NOMO-1 (cell line): ENCODE results near the gene DNAL1.
"Not testable (repeated sequence)": the region's sequence is repeated elsewhere in the genome, so short reads cannot be mapped to it uniquely, and the experiment has no call there.

Experiments
- DNase-seq, 2 experiments: peaks; one replicate each; lab custom pipeline; 2025; ENCODE audit not compliant: unreplicated experiment in 2 of 2; lab: John Stamatoyannopoulos, UW

DNAL1 gene

GRCh38 chr14:73696466-73697400 is 51.9 kb downstream of the DNAL1 start:
- no peak for DNase-seq

DNA sequence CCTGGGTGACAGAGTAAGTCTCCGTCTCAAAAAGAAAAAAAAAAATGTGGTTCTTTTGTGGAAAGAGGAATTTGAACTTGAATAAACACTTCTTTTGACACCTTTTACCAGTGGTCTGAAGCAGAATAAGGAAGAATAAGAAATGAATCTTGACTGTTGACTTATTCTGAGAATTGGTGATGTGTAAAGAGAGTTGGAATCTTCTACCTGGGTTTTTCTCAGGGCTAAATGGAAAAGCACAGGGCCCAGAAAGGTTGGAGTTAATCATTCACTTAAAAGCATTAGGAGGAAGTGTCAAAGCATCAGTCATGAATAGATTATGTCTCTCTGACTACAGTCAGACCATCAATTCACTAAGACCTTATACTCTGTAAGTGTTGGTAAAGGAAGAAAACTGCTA is 55.5 kb downstream of the DNAL1 start:
- DNase-seq: no peak

- not testable (repeated sequence) for DNase-seq
These were observed 63.3 kb downstream of the DNAL1 start for GRCh38 chr14:73708076-73708475.

GRCh38 chr14:73709904-73710469 is 65.2 kb downstream of the DNAL1 start:
- no peak for DNase-seq

DNA sequence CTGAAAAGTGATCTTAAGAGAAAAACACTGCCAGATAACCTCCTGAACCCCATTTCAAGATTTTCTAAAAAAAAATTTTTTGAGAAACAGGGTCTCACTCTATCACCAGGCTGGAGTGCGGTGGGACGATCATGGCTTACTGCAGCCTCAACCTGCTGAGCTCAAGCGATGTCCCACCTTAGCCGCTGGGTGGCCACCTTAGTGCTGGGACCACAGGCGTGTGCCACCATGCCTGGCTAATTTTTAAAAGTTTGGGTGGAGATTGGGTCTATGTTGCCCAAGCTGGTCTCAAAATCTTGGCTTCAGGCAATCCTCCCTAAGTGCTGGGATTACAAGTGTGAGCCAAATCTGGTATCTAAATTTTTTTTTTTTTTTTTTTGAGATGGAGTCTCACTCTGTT is 66.0 kb downstream of the DNAL1 start:
- no peak for DNase-seq

DNA sequence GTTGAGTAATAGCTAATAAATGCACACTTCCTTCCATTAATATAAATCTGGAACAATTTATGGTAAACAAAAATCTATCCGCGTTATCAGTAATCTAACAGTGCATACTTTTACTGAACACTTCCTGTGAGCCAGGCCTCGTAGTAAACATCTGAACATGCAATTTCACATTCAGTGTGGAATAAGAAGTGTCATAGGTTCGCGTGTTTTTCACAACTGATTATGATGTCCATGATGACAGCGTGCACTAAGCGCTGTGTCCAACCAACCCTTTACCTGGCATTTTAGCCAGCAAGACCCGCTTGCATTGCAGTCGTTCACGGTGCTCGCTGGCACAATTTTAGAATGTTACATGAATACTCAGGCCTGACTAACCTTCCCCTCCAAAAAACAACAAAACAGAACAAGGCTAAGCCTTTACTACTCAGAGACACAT is 67.3 kb downstream of the DNAL1 start:
- no peak for DNase-seq

DNA sequence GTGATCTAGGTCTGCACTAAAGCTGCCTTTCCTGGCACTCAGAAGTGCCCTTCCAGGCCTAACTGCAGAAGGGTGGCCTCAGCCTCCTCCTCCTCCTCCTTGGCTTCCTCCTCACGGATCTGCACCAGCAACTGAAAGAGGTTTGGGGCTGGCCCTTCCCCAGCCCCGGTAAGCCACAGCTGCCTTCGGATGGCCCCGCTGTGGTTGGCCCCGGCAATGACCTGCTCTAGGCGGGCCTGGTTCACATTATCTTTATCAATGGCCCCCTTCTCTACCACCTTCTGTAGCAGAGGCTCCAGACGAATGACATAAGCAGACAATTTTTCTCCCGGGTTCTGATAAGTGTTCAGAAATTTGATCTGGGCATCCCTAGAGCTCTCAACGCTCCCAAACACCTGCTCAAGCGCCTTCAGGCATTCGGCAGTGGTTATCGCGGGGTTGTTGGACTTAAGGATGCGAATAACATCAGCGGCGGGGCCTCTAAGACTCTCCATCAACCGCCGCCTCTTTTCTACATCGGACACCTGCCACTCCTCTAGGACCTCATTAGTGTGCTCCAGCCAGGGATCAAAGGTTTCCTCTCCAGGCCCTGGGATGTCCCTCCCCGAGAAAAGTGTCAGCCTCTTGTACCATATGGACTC is 67.9 kb downstream of the DNAL1 start:
- DNase-seq: no peak

- DNase-seq: no peak
These were observed 68.5 kb downstream of the DNAL1 start for GRCh38 chr14:73713206-73713802.

DNA sequence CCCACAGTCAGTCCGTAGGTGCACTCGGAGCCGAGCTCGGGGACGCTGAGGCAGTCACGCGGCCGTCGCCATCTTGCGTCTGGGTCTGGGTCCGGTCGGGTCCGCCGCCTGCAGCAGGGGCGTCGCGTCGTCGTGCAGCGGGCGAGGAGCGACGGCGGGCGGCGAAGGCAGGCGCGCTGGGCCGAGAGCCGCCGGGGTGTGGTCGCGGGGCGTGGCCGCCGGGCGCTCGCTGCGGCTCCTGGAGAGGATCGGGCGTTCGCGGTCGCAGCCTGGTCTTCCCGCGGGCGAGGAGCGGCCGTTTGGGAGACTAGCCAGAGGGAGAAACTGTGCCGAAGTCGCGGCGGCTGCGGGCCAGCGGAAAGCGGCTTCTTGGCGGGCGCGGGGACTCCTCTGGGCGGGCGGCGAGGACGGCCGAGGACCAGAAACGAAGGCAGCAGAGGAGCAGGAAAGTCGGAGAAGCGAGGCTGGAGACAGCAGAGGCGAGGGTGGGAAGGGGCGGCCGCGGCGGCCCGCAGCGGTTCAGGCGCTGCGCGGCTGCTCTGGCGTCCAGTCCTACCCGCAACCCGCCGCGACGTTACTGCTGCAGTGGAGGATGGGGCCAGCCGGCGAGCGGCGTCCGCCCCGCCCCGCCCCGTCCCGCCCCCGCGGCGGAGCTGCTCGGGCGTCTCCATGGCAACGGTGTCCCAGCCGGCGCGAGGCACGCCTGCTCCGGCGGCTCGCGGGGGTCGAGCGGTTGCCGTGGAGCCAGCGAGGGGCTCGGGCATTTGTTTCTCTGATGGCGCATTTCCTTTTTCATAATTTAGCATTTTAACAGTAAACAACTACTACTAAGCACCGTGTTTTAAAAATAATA is 69.2 kb downstream of the DNAL1 start, which contains the start of gene PNMA1:
PNMA1 (minus strand) TSS at position 582 of the 853 bp plus-strand sequence. CDS start 745 bp downstream, outside the sequence.
- DNase-seq: peak; percentile 73 to 75

DNA sequence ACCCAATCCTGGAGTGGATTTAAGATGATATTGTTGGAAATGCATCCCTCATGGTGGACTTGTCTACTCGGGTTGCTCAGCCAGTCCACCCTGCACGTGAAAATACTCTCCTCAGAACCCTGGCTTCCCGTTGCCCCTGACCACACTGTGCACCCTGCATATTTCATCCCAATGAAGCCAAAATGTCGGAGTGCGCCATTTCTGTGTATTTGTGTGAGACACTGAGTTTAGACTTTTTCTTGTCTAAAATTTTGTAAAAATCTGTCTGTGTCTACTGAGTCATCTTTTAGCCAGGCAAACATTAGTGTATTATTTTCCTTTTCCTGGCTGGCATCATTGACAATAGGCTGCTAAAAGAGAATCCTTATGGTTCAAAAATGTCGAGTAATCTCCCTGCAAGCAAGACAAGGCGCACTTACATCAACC is 69.9 kb downstream of the DNAL1 start:
- DNase-seq: no peak

DNA sequence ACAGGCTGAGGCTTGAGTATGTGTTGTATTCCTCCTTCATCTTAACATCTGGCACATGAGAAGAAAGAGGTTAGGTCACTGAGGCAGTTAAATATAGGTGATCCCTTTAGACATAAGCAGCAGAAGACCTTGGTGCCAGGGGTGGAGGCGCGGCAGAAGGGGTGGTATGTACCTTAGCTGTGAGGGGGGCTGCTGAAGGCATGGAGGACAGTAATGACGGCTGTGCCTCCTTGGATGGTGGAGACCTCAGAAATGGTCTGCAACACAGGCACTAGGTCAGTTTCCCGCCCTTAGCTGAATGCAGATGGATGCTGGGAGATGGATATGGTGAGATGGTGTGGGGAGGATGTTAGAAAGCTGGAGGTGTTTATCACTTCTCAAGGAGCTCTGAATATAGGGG is 70.9 kb downstream of the DNAL1 start:
- no peak for DNase-seq

- no peak for DNase-seq
These were observed 72.5 kb downstream of the DNAL1 start for GRCh38 chr14:73717266-73717665.

GRCh38 chr14:73717711-73718417 is 73.1 kb downstream of the DNAL1 start:
- DNase-seq: no peak

DNA sequence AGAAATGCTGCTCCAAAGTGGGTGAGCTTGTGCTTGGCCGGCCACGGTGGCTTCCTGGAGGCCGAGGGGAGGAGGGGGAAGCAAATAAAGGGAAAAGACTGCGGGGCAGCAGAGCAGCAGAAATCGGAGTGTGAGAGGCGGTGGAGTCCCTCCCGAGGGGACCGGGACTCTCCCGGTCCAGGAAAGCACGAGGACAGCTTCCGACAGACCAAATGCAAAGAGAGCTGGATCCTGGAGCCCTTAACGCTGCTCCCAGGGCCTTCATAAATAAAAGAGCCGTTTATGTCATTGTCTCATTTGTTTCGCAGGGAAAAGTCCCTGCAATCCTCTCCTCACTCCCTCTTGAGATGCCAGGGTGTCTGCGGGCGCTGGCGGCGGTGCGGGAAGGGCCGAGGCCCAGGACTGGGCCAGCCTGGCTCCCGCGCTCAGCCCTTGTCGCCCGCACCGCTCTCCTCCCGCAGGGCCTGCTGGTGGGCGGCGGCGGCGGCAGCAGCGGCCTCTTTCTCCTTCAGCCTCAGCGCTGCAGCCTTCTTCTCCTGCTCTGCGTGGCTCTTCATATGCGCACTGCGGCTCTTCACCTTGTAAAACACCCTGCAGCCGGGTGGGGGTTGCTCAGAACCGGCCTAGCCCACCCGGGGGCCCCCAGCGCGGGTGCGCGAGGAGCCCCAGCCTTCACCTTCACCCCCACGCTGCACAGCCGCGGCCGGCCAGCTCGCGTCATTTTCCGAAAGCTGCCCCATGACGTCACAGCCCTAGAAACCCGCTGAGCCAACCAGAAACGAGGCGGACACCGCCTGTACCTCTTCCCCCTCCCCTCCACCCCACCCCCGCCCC is 73.8 kb downstream of the DNAL1 start:
- DNase-seq: no peak

DNA sequence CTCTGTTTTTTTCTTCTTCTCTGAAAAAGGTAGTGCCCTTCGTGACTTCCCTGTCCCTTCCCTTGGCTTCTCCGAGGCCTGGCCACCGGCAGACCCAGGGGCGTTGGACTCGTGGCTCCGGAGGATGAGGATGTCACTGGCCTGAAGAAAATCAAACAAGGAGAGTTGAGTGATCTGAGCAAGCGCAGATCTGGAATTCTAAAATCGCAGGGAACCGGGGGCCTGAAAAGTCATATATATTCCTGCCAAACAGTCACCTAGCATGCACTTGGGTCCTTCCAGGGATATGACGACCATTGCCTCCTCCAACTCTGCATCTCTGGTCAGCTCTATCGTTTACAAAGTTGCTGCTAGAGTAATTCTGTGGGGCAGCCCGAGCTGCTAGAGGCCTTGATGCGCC is 74.6 kb downstream of the DNAL1 start:
- no peak for DNase-seq

- DNase-seq: no peak
These were observed 75.0 kb downstream of the DNAL1 start for GRCh38 chr14:73719791-73720190.

GRCh38 chr14:73720636-73721035 is 75.8 kb downstream of the DNAL1 start:
- DNase-seq: no peak

DNA sequence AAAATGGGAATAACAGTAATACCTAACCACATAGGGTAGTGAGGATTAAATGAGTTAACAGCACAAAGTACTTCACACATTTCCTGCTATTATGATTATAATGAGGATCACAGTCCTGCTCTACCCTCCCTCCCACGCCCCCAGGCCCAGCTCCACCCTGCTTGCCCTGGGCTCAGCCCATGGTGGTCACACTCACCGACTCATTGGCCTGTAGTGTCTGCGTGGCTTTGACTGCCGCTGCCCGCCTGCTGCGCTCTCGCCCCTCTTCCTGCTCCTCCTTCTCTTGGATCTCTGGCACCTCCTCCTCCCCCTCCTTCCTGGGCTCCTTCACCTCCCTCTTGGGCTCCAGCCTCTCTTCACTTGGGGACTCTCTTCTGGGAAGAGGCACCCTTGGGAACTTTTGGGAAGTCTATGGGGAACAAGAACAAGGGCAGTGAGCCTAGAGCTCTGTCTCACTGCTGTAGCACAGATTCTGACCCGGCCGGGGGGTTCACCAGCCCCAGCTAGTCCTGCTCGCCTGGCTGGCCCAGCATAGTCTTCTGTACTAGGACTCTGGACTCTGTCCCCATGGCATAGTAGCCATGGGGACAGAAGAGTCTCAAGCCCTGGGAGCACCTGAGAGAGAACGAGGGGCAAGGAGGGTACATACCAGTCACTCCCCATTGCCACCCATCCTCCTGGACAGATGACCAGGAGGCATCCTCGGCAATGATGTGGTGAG is 76.5 kb downstream of the DNAL1 start:
- DNase-seq: no peak
